ENCODE data around the gene BRINP2.

GRCh38 chr1:177223359-177223758 lies 52.6 kb downstream of the BRINP2 start:
- TF ChIP-seq, protein P1, sequence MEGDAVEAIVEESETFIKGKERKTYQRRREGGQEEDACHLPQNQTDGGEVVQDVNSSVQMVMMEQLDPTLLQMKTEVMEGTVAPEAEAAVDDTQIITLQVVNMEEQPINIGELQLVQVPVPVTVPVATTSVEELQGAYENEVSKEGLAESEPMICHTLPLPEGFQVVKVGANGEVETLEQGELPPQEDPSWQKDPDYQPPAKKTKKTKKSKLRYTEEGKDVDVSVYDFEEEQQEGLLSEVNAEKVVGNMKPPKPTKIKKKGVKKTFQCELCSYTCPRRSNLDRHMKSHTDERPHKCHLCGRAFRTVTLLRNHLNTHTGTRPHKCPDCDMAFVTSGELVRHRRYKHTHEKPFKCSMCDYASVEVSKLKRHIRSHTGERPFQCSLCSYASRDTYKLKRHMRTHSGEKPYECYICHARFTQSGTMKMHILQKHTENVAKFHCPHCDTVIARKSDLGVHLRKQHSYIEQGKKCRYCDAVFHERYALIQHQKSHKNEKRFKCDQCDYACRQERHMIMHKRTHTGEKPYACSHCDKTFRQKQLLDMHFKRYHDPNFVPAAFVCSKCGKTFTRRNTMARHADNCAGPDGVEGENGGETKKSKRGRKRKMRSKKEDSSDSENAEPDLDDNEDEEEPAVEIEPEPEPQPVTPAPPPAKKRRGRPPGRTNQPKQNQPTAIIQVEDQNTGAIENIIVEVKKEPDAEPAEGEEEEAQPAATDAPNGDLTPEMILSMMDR (IDR thresholded peaks at IDR 0.05), result no peak
- no peak for TF ChIP-seq POLR2A (IDR thresholded peaks at IDR 0.05)
- no peak for TF ChIP-seq EP300 (IDR thresholded peaks at IDR 0.05)
